Testis (tissue), 2 donors: ENCODE results near the gene NDNF.

Experiments used
- POLR2A ChIP-seq: fragments of 450-650 bp; IDR thresholded peaks from one replicate; pipeline ENCODE4 v1.6.1; 2017; ENCODE audit warnings: antibody characterized with exemption, mild to moderate bottlenecking, moderate library complexity
- TF ChIP-seq, protein P1 (sequence below), 3 experiments: fragments of 450-650 bp in 2 of 3; fragments of 200-600 bp in 1 of 3; sonication (generic) in 1 of 3; IDR thresholded peaks; one replicate each; pipeline ENCODE4 v1.5.1; 2016 to 2019; ENCODE audit warnings: antibody characterized with exemption in 3 of 3, mild to moderate bottlenecking in 2 of 3, moderate library complexity in 1 of 3

DNA sequence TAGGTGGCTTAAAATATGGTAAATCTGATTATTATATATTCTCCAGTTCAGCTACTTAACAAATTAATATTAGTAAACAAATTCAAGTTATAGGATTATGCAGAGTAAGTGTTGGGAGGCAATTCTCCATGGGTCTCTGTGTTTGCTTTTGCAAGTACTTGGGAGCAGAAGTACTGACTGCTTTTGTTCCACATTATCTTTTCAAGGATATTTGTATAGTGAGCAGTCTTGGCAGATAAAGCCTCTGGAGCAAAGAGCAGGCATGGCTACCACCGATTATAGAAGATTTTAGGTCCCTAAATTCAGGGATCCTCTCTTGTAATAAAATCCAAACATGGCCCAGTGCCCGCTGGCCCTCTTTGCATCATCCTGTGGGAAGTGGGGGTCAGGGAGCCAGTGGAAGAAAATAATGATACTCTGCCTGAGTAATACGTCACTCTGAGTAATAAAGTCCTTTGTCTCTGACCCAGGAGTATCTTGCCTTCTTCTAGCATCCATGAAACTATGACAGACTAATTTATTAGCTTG lies 23.2 kb downstream of the NDNF start:
- TF ChIP-seq, protein P1, sequence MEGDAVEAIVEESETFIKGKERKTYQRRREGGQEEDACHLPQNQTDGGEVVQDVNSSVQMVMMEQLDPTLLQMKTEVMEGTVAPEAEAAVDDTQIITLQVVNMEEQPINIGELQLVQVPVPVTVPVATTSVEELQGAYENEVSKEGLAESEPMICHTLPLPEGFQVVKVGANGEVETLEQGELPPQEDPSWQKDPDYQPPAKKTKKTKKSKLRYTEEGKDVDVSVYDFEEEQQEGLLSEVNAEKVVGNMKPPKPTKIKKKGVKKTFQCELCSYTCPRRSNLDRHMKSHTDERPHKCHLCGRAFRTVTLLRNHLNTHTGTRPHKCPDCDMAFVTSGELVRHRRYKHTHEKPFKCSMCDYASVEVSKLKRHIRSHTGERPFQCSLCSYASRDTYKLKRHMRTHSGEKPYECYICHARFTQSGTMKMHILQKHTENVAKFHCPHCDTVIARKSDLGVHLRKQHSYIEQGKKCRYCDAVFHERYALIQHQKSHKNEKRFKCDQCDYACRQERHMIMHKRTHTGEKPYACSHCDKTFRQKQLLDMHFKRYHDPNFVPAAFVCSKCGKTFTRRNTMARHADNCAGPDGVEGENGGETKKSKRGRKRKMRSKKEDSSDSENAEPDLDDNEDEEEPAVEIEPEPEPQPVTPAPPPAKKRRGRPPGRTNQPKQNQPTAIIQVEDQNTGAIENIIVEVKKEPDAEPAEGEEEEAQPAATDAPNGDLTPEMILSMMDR (IDR thresholded peaks at IDR 0.05) = no peak
- no peak for TF ChIP-seq POLR2A
